Panc1 (cell line): ENCODE data around the gene GAP43. TPM values are rescaled to one million over a fixed set of nuclear protein-coding genes. Genes with fewer than 3 reads are reported as not detected.

Experiments
- ATAC-seq: fragments of 200-7000 bp; cut with Tn5 transposase; 2 replicates; pipeline ENCODE4 v1.9.1; 2020; ENCODE audit warnings: mild to moderate bottlenecking, moderate library complexity
- BruUV-seq: library from RNA; stranded (reverse); fragments of 400-500 nt; replicated peaks from 2 replicates; lab custom pipeline; 2021; lab: Mats Ljungman, UMichigan
- CTCF ChIA-PET: fragments of 300-600 bp; sonication (Branson Sonifier 250); formaldehyde crosslinking; loops from one replicate; lab custom pipeline; 2022; ENCODE audit warnings: antibody characterized with exemption; lab: Charles Lee
- POLR2A ChIA-PET: fragments of 300-600 bp; sonication (Branson Sonifier 250); formaldehyde crosslinking; loops from one replicate; lab custom pipeline; 2022; ENCODE audit warnings: antibody characterized with exemption; lab: Charles Lee
- DNase-seq: peaks from one replicate; pipeline ENCODE4 v3.0.0-alpha.2; 2010; ENCODE audit warnings: low read depth, low spot score
- H3K27ac ChIP-seq: 2 replicates; pipeline ENCODE4 v1.5.1; 2011; ENCODE audit warnings: mild to moderate bottlenecking, low read length, inconsistent platforms
- H3K27me3 ChIP-seq: fragments of 200-500 bp; sonication (Bioruptor generic); 2 replicates; pipeline ENCODE4 v1.6.0; 2014; ENCODE audit warnings: low read length, inconsistent platforms; ENCODE audit not compliant: control insufficient read depth, insufficient read depth
- H3K36me3 ChIP-seq: fragments of 200-500 bp; sonication (Bioruptor generic); 2 replicates; pipeline ENCODE4 v1.5.1; 2014; ENCODE audit warnings: inconsistent platforms, mild to moderate bottlenecking, low read length, moderate library complexity; ENCODE audit not compliant: control insufficient read depth, insufficient read depth
- H3K4me1 ChIP-seq: 2 replicates; pipeline ENCODE4 v1.5.1; 2011; ENCODE audit warnings: inconsistent platforms, mild to moderate bottlenecking, low read length, moderate library complexity; ENCODE audit not compliant: control insufficient read depth, insufficient read depth
- H3K4me3 ChIP-seq, 2 experiments: 2 replicates each; pipeline ENCODE4 v1.5.1; 2011 to 2012; ENCODE audit warnings: low read depth in 2 of 2, low read length in 2 of 2, mild to moderate bottlenecking in 2 of 2, inconsistent platforms in 1 of 2, moderate library complexity in 1 of 2
- H3K9me3 ChIP-seq: fragments of 200-500 bp; sonication (Bioruptor generic); 2 replicates; pipeline ENCODE4 v1.5.1; 2014; ENCODE audit warnings: low read depth, mild to moderate bottlenecking, inconsistent platforms, low read length, moderate library complexity; ENCODE audit not compliant: control insufficient read depth, insufficient read depth
- POLR2AphosphoS5 ChIP-seq: IDR thresholded peaks from 2 replicates; pipeline ENCODE4 v1.6.1; 2012; ENCODE audit warnings: mild to moderate bottlenecking, low read depth, low read length, moderate library complexity
- SIN3A ChIP-seq: IDR thresholded peaks from 2 replicates; pipeline ENCODE4 v1.6.1; 2012; ENCODE audit warnings: low read depth, mild to moderate bottlenecking, low read length, moderate library complexity, borderline replicate concordance; ENCODE audit not compliant: insufficient read depth
- TCF7L2 ChIP-seq: IDR thresholded peaks from 2 replicates; pipeline ENCODE4 v1.6.1; 2011; ENCODE audit warnings: mild to moderate bottlenecking, low read depth, low read length, inconsistent platforms
- in situ Hi-C: cut with HindIII; loops from 2 replicates; pipeline ENCODE4 v1.10.0; 2016; ENCODE audit warnings: low sequenced_read_pairs, low pct_unique_long_range_greater_than_20kb
- intact Hi-C: fragments of 100-400 bp; cut with micrococcal nuclease; formaldehyde crosslinking; loops from one replicate; pipeline ENCODE4 v1.10.0; 2022; ENCODE audit not compliant: unreplicated experiment
- total RNA-seq: library from RNA; stranded (reverse); gene quantifications from one replicate; pipeline ENCODE4 v1.2.1, GENCODE V29; 2021; ENCODE audit not compliant: unreplicated experiment
- TF ChIP-seq, protein P1 (sequence below): fragments of 450-650 bp; IDR thresholded peaks from 2 replicates; pipeline ENCODE4 v1.5.1; 2017; ENCODE audit warnings: mild to moderate bottlenecking
- TF ChIP-seq, protein P2 (sequence below), 2 experiments: IDR thresholded peaks; 2 replicates each; pipeline ENCODE4 v1.6.1; 2011 to 2012; ENCODE audit warnings: low read depth in 2 of 2, control low read depth in 1 of 2, low read length in 1 of 2, mild to moderate bottlenecking in 1 of 2, moderate library complexity in 1 of 2; ENCODE audit not compliant: insufficient read depth in 1 of 2

The GAP43 gene
- total RNA-seq, 1 experiment from 2014 or later: not detected

GRCh38 chr3:115673881-115674280 lies 50.6 kb downstream of the GAP43 start:
- BruUV-seq: no TSS peak
- intact Hi-C loops (no loop called here), in situ Hi-C loops (no loop called here)
- Histone ChIP-seq H3K36me3 (no peaks in the 10 kb centered on the region), H3K9me3 (no peaks in the 10 kb centered on the region), H3K4me3 (no peak overlapping the region), H3K4me1 (no peaks in the 10 kb centered on the region), H3K27ac (no peak overlapping the region), H3K27me3 (no peaks in the 10 kb centered on the region; the same call in 1 of the 2 replicates)
- ChIA-PET CTCF (no interaction called here), POLR2A (no interaction called here)
- ATAC-seq (no peak), DNase-seq (no peak)
- TF ChIP-seq SIN3A (no peak), POLR2AphosphoS5 (no peak), TCF7L2 (no peak)
- TF ChIP-seq, protein P1, sequence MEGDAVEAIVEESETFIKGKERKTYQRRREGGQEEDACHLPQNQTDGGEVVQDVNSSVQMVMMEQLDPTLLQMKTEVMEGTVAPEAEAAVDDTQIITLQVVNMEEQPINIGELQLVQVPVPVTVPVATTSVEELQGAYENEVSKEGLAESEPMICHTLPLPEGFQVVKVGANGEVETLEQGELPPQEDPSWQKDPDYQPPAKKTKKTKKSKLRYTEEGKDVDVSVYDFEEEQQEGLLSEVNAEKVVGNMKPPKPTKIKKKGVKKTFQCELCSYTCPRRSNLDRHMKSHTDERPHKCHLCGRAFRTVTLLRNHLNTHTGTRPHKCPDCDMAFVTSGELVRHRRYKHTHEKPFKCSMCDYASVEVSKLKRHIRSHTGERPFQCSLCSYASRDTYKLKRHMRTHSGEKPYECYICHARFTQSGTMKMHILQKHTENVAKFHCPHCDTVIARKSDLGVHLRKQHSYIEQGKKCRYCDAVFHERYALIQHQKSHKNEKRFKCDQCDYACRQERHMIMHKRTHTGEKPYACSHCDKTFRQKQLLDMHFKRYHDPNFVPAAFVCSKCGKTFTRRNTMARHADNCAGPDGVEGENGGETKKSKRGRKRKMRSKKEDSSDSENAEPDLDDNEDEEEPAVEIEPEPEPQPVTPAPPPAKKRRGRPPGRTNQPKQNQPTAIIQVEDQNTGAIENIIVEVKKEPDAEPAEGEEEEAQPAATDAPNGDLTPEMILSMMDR: no peak
- TF ChIP-seq, protein P2, sequence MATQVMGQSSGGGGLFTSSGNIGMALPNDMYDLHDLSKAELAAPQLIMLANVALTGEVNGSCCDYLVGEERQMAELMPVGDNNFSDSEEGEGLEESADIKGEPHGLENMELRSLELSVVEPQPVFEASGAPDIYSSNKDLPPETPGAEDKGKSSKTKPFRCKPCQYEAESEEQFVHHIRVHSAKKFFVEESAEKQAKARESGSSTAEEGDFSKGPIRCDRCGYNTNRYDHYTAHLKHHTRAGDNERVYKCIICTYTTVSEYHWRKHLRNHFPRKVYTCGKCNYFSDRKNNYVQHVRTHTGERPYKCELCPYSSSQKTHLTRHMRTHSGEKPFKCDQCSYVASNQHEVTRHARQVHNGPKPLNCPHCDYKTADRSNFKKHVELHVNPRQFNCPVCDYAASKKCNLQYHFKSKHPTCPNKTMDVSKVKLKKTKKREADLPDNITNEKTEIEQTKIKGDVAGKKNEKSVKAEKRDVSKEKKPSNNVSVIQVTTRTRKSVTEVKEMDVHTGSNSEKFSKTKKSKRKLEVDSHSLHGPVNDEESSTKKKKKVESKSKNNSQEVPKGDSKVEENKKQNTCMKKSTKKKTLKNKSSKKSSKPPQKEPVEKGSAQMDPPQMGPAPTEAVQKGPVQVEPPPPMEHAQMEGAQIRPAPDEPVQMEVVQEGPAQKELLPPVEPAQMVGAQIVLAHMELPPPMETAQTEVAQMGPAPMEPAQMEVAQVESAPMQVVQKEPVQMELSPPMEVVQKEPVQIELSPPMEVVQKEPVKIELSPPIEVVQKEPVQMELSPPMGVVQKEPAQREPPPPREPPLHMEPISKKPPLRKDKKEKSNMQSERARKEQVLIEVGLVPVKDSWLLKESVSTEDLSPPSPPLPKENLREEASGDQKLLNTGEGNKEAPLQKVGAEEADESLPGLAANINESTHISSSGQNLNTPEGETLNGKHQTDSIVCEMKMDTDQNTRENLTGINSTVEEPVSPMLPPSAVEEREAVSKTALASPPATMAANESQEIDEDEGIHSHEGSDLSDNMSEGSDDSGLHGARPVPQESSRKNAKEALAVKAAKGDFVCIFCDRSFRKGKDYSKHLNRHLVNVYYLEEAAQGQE (IDR thresholded peaks at IDR 0.05; ENCODE audit: insufficient read depth in 1 of 2, low read depth in 2 of 2, low read length in 1 of 2): no peak

DNA sequence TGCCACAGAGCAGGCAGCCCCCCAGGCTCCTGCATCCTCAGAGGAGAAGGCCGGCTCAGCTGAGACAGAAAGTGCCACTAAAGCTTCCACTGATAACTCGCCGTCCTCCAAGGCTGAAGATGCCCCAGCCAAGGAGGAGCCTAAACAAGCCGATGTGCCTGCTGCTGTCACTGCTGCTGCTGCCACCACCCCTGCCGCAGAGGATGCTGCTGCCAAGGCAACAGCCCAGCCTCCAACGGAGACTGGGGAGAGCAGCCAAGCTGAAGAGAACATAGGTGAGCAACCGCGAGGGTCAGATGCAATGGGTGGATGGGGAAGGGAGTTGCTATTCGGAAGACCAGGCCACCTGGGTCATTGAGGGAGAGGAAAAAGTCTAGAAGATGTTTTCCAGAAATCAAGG lies 53.0 kb downstream of the GAP43 start:
- in situ Hi-C loops: no loop called here
- Histone ChIP-seq H3K9me3 (no peaks in the 10 kb centered on the region), H3K27me3 (no peaks in the 10 kb centered on the region; the same call in 1 of the 2 replicates), H3K4me1 (no peaks in the 10 kb centered on the region), H3K36me3 (no peaks in the 10 kb centered on the region), H3K4me3 (no peak overlapping the region), H3K27ac (no peak overlapping the region)
- CTCF ChIA-PET: no interaction called here
- intact Hi-C loops: no loop called here
- POLR2A ChIA-PET: interaction anchor here (0.5 kb wide), 1 partner anchor 396 kb away, joined by 3 read pairs; no protein-coding TSS in a partner anchor
- TF ChIP-seq, protein P2 (IDR thresholded peaks at IDR 0.05; ENCODE audit: insufficient read depth in 1 of 2, low read depth in 2 of 2, low read length in 1 of 2): no peak
- TF ChIP-seq POLR2AphosphoS5: no peak
- no peak for TF ChIP-seq SIN3A
- no peak for TF ChIP-seq TCF7L2
- TF ChIP-seq, protein P1: no peak
- DNase-seq (no peak), ATAC-seq (no peak)
- BruUV-seq: no TSS peak
